DMS53 treated with DMSO at 0.1 percent for 48 hours (cell line): ENCODE results near the gene ATRNL1.
A peak's percentile ranks its signal among the peaks of the same experiment; 100 is the strongest.

ENCODE experiments used
- DNase-seq: peaks from one replicate; lab custom pipeline; 2025; ENCODE audit not compliant: unreplicated experiment; lab: John Stamatoyannopoulos, UW

The ATRNL1 gene, protein sequence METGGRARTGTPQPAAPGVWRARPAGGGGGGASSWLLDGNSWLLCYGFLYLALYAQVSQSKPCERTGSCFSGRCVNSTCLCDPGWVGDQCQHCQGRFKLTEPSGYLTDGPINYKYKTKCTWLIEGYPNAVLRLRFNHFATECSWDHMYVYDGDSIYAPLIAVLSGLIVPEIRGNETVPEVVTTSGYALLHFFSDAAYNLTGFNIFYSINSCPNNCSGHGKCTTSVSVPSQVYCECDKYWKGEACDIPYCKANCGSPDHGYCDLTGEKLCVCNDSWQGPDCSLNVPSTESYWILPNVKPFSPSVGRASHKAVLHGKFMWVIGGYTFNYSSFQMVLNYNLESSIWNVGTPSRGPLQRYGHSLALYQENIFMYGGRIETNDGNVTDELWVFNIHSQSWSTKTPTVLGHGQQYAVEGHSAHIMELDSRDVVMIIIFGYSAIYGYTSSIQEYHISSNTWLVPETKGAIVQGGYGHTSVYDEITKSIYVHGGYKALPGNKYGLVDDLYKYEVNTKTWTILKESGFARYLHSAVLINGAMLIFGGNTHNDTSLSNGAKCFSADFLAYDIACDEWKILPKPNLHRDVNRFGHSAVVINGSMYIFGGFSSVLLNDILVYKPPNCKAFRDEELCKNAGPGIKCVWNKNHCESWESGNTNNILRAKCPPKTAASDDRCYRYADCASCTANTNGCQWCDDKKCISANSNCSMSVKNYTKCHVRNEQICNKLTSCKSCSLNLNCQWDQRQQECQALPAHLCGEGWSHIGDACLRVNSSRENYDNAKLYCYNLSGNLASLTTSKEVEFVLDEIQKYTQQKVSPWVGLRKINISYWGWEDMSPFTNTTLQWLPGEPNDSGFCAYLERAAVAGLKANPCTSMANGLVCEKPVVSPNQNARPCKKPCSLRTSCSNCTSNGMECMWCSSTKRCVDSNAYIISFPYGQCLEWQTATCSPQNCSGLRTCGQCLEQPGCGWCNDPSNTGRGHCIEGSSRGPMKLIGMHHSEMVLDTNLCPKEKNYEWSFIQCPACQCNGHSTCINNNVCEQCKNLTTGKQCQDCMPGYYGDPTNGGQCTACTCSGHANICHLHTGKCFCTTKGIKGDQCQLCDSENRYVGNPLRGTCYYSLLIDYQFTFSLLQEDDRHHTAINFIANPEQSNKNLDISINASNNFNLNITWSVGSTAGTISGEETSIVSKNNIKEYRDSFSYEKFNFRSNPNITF (N-terminal part only)

GRCh38 chr10:115093286-115093775 is at the start of gene ATRNL1:
ATRNL1 (plus strand) TSS chr10:115093365; CDS start chr10:115093751, 386 bp downstream.
- DNase-seq: peak; percentile 36

DNA sequence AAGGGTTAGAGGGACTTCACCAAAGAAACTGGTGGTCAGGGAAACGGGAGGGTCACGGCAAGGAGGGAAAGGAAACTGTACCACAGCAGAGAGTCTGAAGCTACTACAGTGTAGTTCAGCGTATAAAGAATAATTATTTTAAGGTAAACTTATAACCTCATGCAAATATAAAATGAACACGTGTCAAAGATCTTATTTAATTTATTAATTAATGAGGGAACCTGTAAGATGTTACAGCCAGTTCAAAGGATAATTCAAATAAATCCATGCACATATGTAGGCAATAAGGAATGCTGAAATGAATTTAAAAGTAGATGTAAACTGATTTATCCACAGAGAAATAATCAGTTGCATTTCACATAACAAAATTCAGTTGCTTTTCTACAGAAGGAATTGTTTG is 49.4 kb upstream of the ATRNL1 start:
- no peak for DNase-seq

GRCh38 chr10:115044891-115045290 is 48.3 kb upstream of the ATRNL1 start:
- DNase-seq: no peak

DNA sequence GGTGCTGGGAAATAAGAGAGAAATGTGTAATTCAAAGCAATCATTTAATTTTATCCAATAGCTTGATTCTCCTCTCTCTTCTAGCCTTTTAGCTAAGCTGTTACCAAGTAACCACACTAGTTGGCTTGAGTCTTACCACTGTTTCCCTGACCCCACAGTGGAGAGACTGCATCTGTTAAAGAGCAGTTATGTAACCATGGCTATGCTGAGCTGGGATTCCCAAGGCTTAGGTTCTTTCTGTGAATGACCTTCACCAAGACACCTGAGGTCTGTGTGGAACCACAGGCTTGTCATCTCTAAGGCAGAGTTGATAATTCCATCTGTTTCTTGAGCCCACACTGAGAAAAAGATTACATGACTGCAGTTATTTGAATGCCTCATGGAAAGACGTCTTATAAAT is 47.7 kb upstream of the ATRNL1 start:
- DNase-seq: no peak

DNA sequence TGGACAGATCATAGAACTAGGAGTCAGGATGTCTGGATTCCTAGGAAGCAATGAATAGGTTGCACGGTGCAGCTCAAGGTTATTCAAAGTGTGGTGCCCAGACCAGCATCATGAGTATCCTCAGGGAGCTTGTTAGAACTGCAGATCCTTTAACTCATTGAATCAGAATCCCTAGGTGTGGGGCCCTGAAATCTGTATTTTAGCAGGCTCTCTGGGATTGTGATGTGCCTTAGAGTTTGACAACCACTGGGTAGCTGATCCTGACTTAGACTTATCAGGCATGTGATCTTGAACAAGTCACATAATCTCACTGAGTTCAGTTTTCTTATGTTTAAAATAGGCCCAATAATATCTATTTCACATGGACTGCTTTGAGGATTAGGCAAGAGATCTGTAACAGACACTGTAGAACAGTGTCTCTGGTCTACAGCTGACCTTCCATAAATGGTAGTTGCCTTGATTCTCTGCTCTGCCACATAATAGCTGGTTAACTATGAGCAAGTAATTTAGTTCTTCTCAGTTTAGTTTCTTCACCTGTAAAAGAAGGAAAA is 46.4 kb upstream of the ATRNL1 start:
- DNase-seq: no peak

DNA sequence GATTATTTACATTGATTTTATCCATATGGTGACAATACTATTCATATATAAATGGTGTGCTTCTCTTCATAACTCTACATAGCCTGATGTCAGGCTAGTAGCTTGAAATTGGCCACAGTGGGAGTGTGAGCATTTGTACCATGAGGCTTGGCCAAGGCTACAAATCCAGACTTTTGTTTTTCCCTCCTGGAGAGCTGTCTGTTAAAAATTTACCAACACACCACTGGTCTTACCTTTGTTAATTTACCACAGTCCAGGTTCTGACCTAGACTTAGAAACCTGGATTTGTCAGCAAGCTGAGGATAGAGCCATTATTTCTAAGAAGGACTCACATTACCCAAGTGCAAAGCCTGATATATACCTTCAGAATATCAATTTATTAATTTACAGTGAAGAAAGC is 45.5 kb upstream of the ATRNL1 start:
- no peak for DNase-seq

DNA sequence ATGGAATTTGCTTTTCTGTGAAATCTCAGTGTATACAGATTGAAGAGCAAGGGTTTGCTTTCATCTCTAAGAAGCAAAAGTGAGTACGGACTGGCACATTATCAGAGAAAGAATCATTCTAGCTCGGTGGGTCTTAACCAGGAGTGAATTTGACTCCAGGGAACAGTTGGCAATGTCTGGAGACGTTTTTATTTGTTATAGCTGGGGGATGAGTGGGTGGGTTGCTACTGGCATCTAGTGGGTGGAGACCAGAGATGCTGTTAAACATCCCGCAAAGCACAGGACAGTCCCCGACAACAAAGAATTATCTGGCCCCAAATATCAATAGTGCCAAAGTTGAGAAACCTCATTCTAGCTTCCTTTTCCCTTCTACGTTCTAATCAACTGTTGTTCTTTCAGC is 43.8 kb upstream of the ATRNL1 start:
- DNase-seq: no peak

- no peak for DNase-seq
Observed at GRCh38 chr10:115049960-115050359, 43.2 kb upstream of the ATRNL1 start.

DNA sequence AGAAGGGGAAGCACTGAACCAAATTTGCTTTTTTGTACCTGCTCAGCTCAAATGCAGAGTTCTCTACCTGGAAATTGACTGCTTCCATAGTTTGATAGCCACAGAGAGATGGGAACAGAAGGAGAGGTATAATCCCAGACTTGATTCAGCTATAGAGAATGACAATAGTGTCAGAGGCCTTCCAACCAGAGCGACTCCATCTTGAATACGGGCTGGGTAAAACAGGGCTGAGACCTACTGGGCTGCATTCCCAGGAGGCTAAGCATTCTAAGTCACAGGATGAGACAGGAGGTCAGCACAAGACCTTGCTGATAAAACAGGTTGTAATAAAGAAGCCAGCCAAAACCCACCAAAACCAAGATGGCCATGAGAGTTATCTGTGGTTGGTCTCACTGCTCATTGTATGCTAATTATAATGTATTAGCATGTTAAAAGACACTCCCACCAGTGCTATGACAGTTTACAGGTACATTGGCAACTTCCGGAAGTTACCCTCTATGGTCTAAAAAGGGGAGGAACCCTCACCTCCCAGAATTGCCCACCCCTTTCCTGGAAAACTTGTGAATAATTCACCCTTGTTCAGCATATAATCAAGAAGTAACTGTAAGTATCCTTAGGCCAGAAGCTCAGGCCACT is 42.7 kb upstream of the ATRNL1 start:
- no peak for DNase-seq

DNA sequence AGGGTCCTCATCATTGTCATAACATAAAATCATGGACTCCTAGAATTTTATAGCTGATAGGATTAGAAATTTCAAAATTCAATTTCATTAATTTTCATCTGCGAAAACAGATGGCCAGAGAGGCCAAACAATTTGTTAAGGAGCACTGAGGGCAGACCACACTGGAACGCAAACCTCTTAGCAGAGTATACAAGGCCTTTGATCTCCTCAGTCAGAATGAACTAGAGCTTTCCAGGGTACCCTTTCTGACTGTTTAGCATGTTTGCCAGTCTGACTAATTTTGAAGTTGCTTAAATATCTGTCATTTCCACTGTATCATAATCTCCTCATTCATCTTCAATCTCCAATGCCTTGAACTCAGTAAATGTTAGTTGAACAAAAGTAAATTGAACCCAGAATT is 41.9 kb upstream of the ATRNL1 start:
- DNase-seq: no peak

DNA sequence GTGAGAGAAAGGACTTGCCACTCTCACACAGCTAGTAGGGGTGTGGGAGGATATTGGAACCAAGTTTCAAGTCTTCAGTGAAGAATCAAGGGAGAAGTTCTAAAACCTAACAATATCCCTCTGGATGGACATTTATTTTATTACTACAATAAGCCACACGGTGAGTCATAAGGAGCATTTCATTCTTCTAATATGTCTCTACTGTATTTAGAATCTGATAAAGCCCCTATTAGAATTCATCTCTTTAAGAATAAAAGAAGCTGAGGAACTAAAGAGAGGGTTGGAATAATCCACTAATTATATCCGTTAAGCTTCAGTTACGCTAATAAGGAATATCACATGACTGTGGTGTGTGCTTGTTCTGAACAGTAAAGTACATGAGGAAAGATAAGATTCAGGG is 40.9 kb upstream of the ATRNL1 start:
- no peak for DNase-seq

DNA sequence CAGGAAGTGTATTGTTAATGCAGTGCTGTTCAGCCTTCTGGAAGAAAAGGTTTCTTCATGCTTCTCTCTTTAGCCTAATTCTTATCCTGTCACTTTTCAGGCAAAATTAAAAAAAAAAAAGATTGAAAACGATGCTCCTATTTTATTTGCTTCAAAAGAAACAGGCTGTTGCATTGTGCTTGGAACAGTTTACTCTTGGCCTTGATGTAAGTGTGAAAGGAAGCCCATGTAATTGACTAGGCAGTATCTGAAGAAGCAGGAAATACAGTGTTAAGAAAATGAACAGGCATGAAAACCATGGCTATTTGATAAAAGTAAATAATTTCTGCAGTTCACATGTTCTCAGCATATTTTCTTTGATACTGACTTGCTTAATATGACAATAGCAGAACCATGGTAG is 40.4 kb upstream of the ATRNL1 start:
- no peak for DNase-seq

GRCh38 chr10:115056186-115056585 is 37.0 kb upstream of the ATRNL1 start:
- no peak for DNase-seq

DNA sequence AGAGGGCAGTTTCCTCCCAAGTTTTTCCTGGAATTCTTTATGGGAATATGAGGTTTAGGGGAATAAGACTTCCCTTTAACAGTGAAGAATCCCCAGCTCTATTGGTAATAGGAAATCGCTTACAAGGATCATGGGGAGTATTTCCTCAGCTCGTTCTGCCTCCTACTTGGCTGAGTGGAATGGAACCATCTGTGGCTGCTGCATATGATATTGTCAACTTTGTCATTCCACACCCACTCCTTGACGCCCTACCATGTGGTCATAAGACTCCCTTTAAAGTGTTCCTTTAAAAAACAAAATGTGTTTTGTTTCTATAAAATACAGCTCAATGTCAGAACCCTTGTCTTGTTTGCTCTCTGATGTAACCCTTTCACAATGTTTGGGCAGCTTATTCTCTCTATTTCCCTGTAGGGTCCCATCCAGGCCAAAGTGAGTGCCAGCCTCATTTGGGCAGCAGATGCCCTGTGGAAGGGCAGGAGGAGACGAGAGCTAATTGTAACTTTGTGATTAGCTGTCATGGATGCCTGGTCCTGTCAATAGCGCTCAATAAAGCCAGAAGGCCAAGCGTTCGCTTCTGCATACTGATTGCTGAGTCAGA is 33.8 kb upstream of the ATRNL1 start:
- no peak for DNase-seq

DNA sequence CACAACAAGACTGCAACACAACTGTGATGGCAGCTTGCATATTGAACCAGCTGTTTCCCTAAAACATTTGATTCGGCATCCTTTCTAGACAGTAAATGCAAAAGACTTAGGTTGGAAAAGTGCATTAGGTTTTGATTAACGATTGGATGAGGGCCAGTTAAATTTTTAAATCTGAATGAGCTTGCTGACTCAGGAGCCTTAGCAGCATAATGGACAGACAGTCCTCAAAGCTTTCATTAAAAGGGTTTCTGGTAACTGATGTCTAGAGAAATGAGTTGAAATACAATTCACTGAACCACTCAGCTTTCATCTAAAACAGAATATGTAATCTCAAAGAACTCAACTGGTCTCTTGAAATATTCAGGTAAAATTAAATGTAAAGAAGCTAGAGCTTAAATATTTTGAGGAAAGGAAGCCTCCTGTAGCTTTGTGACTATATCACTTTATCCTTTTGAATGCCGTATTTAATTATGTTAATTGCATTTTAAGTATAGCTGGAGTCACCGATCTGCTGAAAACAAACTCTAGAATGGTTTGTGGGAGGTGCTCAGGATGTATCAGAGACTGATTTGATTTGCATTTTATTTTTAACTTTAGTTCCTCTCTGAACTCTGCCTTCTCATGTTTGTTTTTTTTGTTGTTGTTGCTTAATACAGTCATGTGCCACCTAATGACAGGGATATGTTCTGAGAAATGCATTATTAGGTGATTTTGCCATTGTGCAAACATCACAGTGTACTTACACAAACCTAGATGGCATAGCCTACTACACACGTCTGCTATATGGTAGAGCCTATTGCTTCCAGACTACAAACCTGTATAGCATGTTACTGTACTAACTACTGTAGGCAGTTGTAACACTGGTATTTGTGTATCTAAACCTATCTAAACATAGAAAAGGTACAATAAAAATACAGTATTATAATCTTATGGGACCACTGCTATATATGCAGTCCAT is 29.2 kb upstream of the ATRNL1 start:
- no peak for DNase-seq

- DNase-seq: no peak
Observed at GRCh38 chr10:115065801-115066200, 27.4 kb upstream of the ATRNL1 start.

GRCh38 chr10:115066528-115066927 is 26.6 kb upstream of the ATRNL1 start:
- no peak for DNase-seq

DNA sequence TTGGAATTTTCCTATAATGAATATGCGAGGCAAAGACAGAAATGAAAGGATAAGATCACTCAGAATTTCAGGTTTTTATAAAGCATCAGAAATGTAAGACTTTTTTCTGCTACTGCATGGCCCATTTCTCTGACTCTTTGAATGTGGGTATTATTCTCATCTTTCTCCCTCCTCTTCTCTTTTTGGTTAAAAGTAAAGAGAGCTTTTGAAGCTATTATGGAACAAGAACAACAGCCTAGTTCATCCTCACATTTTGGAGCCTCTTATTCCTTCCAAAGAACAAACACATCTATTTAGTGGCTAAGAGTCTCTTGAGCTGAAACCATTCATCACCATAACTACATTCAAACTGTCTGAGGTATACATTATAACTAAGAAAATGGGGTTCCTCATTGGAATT is 19.4 kb upstream of the ATRNL1 start:
- DNase-seq: no peak

DNA sequence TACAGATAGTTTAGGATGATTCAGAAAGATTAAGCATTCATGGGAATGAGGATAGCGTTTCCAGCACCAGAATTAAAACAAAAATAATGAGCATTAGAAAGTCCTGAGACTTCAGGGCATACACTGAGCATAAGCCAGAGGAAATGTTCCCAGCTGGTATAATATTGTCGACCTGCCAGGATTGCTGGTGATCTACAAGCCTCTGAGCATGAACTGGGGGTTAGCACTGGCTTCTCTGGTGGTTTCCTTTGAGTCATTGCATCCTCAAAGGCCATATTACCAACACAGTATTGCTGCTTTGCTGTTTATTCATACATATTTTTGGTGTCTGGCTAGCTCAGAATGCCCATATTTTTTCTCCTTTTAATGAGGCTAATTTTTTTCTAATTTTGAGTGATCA is 10.7 kb upstream of the ATRNL1 start:
- no peak for DNase-seq
